Neural progenitor cell (in vitro differentiated cells): Measurements from ENCODE around the gene UBR3.

ENCODE experiments used
- CTCF ChIP-seq: fragments of 200-600 bp; sonication (generic); IDR thresholded peaks from 2 replicates; pipeline ENCODE4 v1.5.1; 2017; ENCODE audit warnings: antibody characterized with exemption, mild to moderate bottlenecking
- EZH2 ChIP-seq: fragments of 200-600 bp; sonication (generic); IDR thresholded peaks from 2 replicates; pipeline ENCODE4 v1.6.1; 2017; ENCODE audit warnings: antibody characterized with exemption, mild to moderate bottlenecking, moderate library complexity

- TF ChIP-seq CTCF (no peak), EZH2 (no peak)
These were observed 79.5 kb downstream of the UBR3 start for GRCh38 chr2:169906731-169907130.
